Stomach (tissue), 4 donors: ENCODE results near the gene CDC14C.

Experiments used
- CTCF ChIP-seq, 7 experiments: fragments of 450-650 bp in 4 of 7; fragments of 200-600 bp in 3 of 7; sonication (generic) in 3 of 7; IDR thresholded peaks; one replicate each; pipeline ENCODE4 v1.5.1; 2016 to 2019; ENCODE audit warnings: antibody characterized with exemption in 7 of 7, control low read depth in 2 of 7, mild to moderate bottlenecking in 1 of 7
- POLR2A ChIP-seq, 4 donors: fragments of 450-650 bp; IDR thresholded peaks; one replicate each; pipeline ENCODE4 v1.6.1; 2016; ENCODE audit warnings: antibody characterized with exemption in 4 of 4, control low read depth in 2 of 4, mild to moderate bottlenecking in 1 of 4, moderate library complexity in 1 of 4
- POLR2AphosphoS5 ChIP-seq, 3 donors: sonication (generic); formaldehyde crosslinking; IDR thresholded peaks; one replicate each; pipeline ENCODE4 v1.6.1; 2016; ENCODE audit warnings: antibody characterized with exemption in 3 of 3

GRCh38 chr7:48887500-48887899, 36.8 kb upstream of the CDC14C start:
- TF ChIP-seq CTCF (IDR thresholded peaks at IDR 0.05) (no peak), POLR2A (IDR thresholded peaks at IDR 0.05) (no peak), POLR2AphosphoS5 (IDR thresholded peaks at IDR 0.05) (no peak)
